Motor neuron (in vitro differentiated cells): ENCODE results near the gene LPA. TPM values are rescaled to one million over a fixed set of nuclear protein-coding genes. Genes with fewer than 3 reads are reported as not detected.
"Not testable (repeated sequence)": the region's sequence is repeated elsewhere in the genome, so short reads cannot be mapped to it uniquely, and the experiment has no call there.

ENCODE experiments used
- ATAC-seq, 8 experiments: fragments of 200-7000 bp; cut with Tn5 transposase; replicated peaks in 6 of 8; 2 replicates each; pipeline ENCODE4 v1.8.0; 2021; ENCODE audit warnings: mild to moderate bottlenecking in 8 of 8, moderate library complexity in 8 of 8
- H3K27ac ChIP-seq, 2 donors: fragments of 250-450 bp; sonication (Bioruptor Pico); 2 replicates each; pipeline ENCODE4 v1.9.0; 2021; ENCODE audit warnings: antibody characterized with exemption in 2 of 2, mild to moderate bottlenecking in 2 of 2, moderate library complexity in 1 of 2
- H3K4me1 ChIP-seq, 2 donors: fragments of 250-450 bp; sonication (Bioruptor Pico); replicated peaks in 1 of 2; 2 replicates each; pipeline ENCODE4 v1.6.1; 2021; ENCODE audit warnings: antibody characterized with exemption in 2 of 2, mild to moderate bottlenecking in 2 of 2, moderate library complexity in 1 of 2
- H3K4me3 ChIP-seq, 5 donors: fragments of 250-450 bp; sonication (Bioruptor Pico); 2 replicates each; pipeline ENCODE4 v1.9.0; 2021; ENCODE audit warnings: antibody characterized with exemption in 5 of 5, mild to moderate bottlenecking in 5 of 5, moderate library complexity in 4 of 5
- WGBS, 10 experiments: fragments of 450-650 bp; shearing (Covaris generic); methylation state at CpG; one replicate each; pipeline ENCODE4 v1.0.0; 2022; 5-methylcytosine and 5-hydroxymethylcytosine counted together
- in situ Hi-C, 9 experiments: fragments of 400-800 bp; cut with MboI; loops; one replicate each; pipeline ENCODE4 v1.15.0; 2021; ENCODE audit warnings: low sequenced_read_pairs in 9 of 9, low pct_unique_long_range_greater_than_20kb in 2 of 9; ENCODE audit not compliant: unreplicated experiment in 9 of 9
- total RNA-seq, 8 experiments: library from RNA; unstranded; fragments of 300-600 nt; gene quantifications; 2 replicates each; pipeline versions ENCODE4 v1.2.3 to v1.2.4, GENCODE V29; 2022

Gene LPA
- total RNA-seq, 8 experiments from 2014 or later: 0.09 to 1.3 (median 0.22) TPM; not detected in 1

DNA sequence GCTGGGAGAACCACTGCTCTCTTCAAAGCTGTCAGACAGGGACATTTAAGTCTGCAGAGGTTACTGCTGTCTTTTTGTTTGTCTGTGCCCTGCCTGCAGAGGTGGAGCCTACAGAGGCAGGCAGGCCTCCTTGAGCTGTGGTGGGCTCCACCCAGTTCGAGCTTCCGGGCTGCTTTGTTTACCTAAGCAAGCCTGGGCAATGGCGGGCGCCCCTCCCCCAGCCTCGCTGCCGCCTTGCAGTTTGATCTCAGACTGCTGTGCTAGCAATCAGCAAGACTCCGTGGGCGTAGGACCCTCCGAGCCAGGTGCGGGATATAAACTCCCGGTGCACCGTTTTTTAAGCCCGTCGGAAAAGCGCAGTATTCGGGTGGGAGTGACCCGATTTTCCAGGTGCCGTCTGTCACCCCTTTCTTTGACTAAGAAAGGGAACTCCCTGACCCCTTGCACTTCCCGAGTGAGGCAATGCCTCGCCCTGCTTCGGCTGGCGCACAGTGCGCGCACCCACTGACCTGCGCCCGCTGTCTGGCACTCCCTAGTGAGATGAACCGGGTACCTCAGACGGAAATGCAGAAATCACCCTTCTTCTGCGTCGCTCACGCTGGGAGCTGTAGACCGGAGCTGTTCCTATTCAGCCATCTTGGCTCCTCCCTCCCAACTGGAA lies 21.2 kb upstream of the LPA start:
- ATAC-seq, in situ Hi-C loops, H3K4me1 ChIP-seq, H3K4me3 ChIP-seq: not testable (repeated sequence)
- 67 to 100% (median 88%) methylated on average over 1 to 8 of the region's 32 CpGs; no CpG with 5 or more reads in 5 of the 10 experiments for WGBS, 10 experiments
- H3K27ac ChIP-seq: peak overlapping the region in 1 of 2 donors; percentile 1

- ATAC-seq: peak in 7 of 8 experiments; percentile 45 to 91 (median 68)
- in situ Hi-C loops: no loop called here
- Histone ChIP-seq H3K4me3 (peak overlapping the region in 4 of 5 donors; percentile 9 to 35 (median 22)), H3K27ac (no peak overlapping the region), H3K4me1 (no peaks in the 10 kb centered on the region)
- 40 to 69% (median 52%) methylated on average over 3 to 10 of the region's 14 CpGs; no CpG with 5 or more reads in 6 of the 10 experiments for WGBS, 10 experiments
Measured at GRCh38 chr6:160679402-160679769, 15.3 kb upstream of the LPA start.

DNA sequence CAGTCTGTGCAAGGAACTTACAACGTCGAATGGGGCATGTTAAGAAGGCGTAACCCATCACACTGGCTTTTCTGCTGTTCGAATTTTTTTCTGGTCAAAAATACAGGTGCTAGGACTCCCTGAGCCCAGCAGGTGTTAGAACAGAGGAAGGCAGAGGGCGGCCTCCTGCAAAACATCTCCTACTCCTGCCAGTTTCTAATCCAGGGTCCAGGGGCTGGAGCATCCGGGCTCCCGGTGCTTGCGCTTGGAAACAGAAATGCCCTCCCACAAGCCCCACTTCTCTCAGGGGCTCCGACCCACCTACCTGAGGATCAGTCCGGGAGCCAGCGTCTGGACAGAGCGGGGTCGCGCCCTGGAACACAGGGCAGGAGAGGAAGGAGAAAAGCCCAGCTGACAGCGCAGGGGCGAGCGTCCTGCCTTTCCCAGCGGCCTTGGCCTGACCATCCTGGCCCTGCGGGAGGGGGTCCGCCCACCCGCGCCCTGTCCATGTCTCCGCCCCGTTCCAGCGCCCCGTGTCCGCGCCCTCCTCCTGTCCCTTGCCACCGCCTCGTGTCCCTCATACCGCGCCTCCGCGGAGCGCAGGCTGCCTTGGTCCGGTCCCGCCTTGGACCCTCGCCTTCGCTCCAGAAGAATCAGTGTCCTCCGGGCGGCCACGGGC lies 14.8 kb upstream of the LPA start:
- no peak overlapping the region for H3K27ac ChIP-seq
- in situ Hi-C loops: no loop called here
- H3K4me1 ChIP-seq: no peaks in the 10 kb centered on the region
- WGBS, 10 experiments: 18 to 89% (median 63%) methylated on average over 2 to 8 of the region's 42 CpGs; no CpG with 5 or more reads in 2 of the 10 experiments
- peak; percentile 37 to 89 (median 68) for ATAC-seq
- peak overlapping the region in 4 of 5 donors; percentile 9 to 35 (median 22) for H3K4me3 ChIP-seq

GRCh38 chr6:160678230-160678629 lies 14.2 kb upstream of the LPA start:
- Histone ChIP-seq H3K27ac (no peak overlapping the region), H3K4me1 (no peaks in the 10 kb centered on the region), H3K4me3 (no peak overlapping the region)
- in situ Hi-C loops: no loop called here
- ATAC-seq: no peak
- WGBS, 10 experiments: 64 to 100% (median 96%) methylated on average over 1 to 4 of the region's 4 CpGs

DNA sequence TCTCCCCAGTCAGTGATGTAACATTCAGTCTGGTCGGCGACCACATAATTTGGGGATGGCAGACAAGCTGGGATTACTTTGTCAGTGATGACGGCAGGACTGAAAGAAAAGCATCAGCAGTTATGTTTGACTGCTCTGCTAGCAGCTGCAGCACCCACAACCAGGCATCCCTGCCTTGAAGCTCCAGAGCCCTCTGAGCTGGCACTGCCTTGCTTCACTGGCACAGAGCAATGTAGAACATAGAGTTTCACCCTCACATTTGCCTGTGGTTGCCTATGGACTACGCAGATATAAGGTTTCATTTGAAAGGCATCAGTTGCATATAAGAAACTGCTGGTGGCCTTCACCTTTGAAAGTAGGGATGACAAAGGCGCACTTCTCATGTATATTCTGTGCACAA lies 12.3 kb upstream of the LPA start:
- ATAC-seq, in situ Hi-C loops, H3K27ac ChIP-seq, H3K4me3 ChIP-seq, H3K4me1 ChIP-seq: not testable (repeated sequence)
- 0 to 100% (median 74%) methylated on average over 1 to 5 of the region's 5 CpGs; no CpG with 5 or more reads in 5 of the 10 experiments for WGBS, 10 experiments

DNA sequence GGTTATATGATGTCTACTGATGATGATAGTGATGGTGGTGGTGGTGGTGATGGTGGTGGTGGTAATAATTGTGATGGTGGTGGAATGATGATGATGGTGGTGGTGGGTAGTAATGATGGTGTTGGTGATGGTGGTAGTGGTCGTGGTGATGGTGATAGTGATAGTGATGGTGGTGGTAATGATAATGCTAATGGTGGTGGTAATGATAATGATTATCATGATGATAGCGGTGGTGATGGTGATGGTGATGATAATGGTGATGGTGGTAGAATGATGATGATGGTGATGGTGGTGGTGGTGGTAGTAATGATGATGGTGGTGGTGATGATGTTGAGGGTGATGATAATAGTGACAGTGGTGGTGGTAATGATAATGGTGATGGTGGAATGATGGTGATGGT lies 4.5 kb upstream of the LPA start:
- WGBS, 10 experiments: 0 to 100% (median 36%) methylated on average over 1 to 2 of the region's 2 CpGs; no CpG with 5 or more reads in 2 of the 10 experiments
- ATAC-seq: no peak
- H3K27ac ChIP-seq: no peak overlapping the region
- H3K4me3 ChIP-seq: no peak overlapping the region
- in situ Hi-C loops: no loop called here
- no peaks in the 10 kb centered on the region for H3K4me1 ChIP-seq

GRCh38 chr6:160667639-160668481 lies 3.8 kb upstream of the LPA start:
- Histone ChIP-seq H3K4me3 (no peak overlapping the region), H3K4me1 (no peaks in the 10 kb centered on the region), H3K27ac (no peak overlapping the region)
- peak in 3 of 8 experiments; percentile 52 to 91 (median 78) for ATAC-seq
- in situ Hi-C loops: no loop called here
- 0 to 39% (median 20%) methylated on average over 1 to 8 of the region's 9 CpGs; no CpG with 5 or more reads in 1 of the 10 experiments for WGBS, 10 experiments

- 20 to 100% (median 83%) methylated on average over 1 to 2 of the region's 2 CpGs; no CpG with 5 or more reads in 3 of the 10 experiments for WGBS, 10 experiments
Measured at GRCh38 chr6:160662842-160663241, 1.2 kb downstream of the LPA start.

GRCh38 chr6:160662429-160662828 lies 1.6 kb downstream of the LPA start:
- Histone ChIP-seq H3K4me3 (no peak overlapping the region), H3K27ac (no peak overlapping the region), H3K4me1 (no peaks in the 10 kb centered on the region)
- ATAC-seq: peak in 3 of 8 experiments; percentile 88 to 95 (median 88)
- in situ Hi-C loops: no loop called here
- WGBS, 10 experiments: 0 to 53% (median 0%) methylated on average over 2 to 3 of the region's 3 CpGs; no CpG with 5 or more reads in 3 of the 10 experiments

More at GRCh38 chr6:160662842-160663241, 1.2 kb downstream of the LPA start:
- Histone ChIP-seq H3K4me3 (no peak overlapping the region), H3K27ac (no peak overlapping the region), H3K4me1 (no peaks in the 10 kb centered on the region)
- in situ Hi-C loops: no loop called here
- peak in 3 of 8 experiments; percentile 7 to 52 (median 9) for ATAC-seq

GRCh38 chr6:160661216-160661615 lies 2.9 kb downstream of the LPA start:
- in situ Hi-C loops: no loop called here
- Histone ChIP-seq H3K27ac (no peak overlapping the region), H3K4me1 (no peaks in the 10 kb centered on the region), H3K4me3 (no peak overlapping the region)
- 83 to 100% (median 100%) methylated on average over 1 of the region's 3 CpGs; no CpG with 5 or more reads in 7 of the 10 experiments for WGBS, 10 experiments
- peak in 3 of 8 experiments; percentile 43 to 71 (median 67) for ATAC-seq

- in situ Hi-C loops: no loop called here
- WGBS, 10 experiments: 40 to 94% (median 77%) methylated on average over 1 to 5 of the region's 6 CpGs
- no peak for ATAC-seq
- no peak overlapping the region for H3K27ac ChIP-seq
- no peak overlapping the region for H3K4me3 ChIP-seq
- H3K4me1 ChIP-seq: no peaks in the 10 kb centered on the region
Measured at GRCh38 chr6:160659562-160659961, 4.5 kb downstream of the LPA start.

DNA sequence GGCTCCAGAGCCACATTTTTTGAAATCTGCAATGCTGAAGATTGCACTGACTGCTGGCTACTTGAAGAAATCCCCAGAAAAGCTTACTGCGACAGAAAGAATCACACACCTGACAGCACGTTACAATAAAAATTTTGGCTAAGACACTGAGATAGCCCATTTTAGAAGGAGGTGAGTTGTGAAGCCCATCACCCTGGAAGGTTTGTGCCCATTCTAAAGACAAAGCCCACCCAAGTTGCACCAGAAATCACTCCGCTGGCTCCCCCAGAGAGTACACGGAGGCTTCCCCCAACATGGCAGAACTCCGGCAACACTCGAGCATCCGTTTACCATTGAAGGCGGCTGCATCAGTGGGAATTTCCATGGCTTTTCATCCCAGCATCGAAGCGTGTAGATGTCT lies 29.4 kb downstream of the LPA start:
- Histone ChIP-seq H3K27ac (no peak overlapping the region), H3K4me3 (no peak overlapping the region), H3K4me1 (no peaks in the 10 kb centered on the region)
- no peak for ATAC-seq
- WGBS, 10 experiments: 71 to 95% methylated on average over 3 to 4 of the region's 10 CpGs; no CpG with 5 or more reads in 8 of the 10 experiments
- in situ Hi-C loops: no loop called here
